Measurements from ENCODE around the gene MINDY4B. TPM values are rescaled to one million over a fixed set of nuclear protein-coding genes. Genes with fewer than 3 reads are reported as not detected.

MINDY4B gene
- total and polyA plus RNA-seq, 2 of the 13 experiments (the other 11 are each of a cell fraction or from before 2014, with no cell fraction given): not detected

DNA sequence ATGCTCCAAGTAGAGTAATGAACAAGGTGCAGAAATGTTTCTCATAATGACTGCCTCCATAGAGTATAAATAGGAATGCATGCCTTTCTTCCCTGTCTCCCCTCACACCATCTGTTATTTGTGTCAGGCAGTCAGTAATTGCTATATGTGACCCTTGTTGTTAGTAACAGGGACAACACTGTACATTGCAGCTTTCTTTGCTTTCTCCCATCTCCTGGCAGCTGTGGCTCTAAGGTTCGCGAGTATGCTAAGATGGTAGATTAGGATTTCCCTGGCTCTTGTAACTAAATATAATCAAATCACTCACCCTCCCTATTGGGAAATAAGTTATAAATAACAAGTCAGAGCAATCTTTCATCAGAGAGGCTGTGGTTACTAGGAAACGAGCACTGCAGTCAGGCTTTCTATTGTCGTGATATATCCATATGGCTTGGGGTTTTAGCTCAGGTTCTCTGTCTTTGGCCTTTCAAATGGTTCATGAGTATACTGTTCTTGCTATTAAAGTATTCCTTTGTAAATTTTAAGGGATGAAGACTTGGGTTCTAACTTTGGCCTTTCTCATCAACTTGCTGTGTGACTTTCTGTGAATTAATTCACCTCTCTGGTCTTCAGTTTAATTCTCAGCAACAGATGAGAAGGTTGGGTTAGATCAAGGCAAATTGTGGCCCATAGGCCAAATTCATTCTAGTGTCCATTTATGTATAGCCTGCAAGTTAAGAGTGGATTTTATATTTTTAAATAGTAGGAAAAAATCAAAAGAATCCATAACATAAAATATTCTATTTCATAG is 8.1 kb upstream of the MINDY4B start (continued):
- TF ChIP-seq, protein P1, sequence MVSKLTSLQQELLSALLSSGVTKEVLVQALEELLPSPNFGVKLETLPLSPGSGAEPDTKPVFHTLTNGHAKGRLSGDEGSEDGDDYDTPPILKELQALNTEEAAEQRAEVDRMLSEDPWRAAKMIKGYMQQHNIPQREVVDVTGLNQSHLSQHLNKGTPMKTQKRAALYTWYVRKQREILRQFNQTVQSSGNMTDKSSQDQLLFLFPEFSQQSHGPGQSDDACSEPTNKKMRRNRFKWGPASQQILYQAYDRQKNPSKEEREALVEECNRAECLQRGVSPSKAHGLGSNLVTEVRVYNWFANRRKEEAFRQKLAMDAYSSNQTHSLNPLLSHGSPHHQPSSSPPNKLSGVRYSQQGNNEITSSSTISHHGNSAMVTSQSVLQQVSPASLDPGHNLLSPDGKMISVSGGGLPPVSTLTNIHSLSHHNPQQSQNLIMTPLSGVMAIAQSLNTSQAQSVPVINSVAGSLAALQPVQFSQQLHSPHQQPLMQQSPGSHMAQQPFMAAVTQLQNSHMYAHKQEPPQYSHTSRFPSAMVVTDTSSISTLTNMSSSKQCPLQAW (CRISPR knock-in tag; IDR thresholded peaks at IDR 0.05): no peak
- no peak for TF ChIP-seq ZNF644 (CRISPR knock-in tag; IDR thresholded peaks at IDR 0.05; ENCODE audit: low read depth)
- TF ChIP-seq NCOA1 (CRISPR knock-in tag; IDR thresholded peaks at IDR 0.05): no peak
- TF ChIP-seq, protein P2, sequence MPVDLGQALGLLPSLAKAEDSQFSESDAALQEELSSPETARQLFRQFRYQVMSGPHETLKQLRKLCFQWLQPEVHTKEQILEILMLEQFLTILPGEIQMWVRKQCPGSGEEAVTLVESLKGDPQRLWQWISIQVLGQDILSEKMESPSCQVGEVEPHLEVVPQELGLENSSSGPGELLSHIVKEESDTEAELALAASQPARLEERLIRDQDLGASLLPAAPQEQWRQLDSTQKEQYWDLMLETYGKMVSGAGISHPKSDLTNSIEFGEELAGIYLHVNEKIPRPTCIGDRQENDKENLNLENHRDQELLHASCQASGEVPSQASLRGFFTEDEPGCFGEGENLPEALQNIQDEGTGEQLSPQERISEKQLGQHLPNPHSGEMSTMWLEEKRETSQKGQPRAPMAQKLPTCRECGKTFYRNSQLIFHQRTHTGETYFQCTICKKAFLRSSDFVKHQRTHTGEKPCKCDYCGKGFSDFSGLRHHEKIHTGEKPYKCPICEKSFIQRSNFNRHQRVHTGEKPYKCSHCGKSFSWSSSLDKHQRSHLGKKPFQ (CRISPR knock-in tag; IDR thresholded peaks at IDR 0.05; ENCODE audit: insufficient replicate concordance): no peak

DNA sequence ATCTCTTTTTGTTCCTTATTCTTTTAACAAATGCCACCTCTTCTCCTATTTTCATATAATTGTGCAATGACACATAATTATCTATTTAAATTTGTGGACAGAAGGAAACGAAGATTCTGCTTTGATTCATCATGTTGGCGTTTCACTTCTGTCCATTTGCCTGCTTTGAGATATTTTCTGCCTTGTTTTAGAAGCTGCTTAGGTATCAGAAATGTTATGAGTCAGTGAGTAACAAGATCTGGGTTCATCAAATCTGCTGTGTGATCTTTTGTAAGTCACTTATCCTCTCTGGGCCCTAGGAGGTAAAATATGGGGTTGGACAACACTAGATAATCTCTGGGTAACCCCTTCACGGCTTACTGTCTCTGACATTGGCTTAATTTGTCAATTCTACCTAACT is 7.3 kb upstream of the MINDY4B start:
- BruUV-seq (replicated peaks): no TSS peak
- ChIA-PET POLR2A (no interaction called here), CTCF (ENCODE audit: low intra/inter-chr PET ratio, low total read pairs) (no interaction called here)
- H3K4me3 ChIP-seq (replicated peaks in 1 of 3; ENCODE audit: insufficient read depth in 1 of 3, low read depth in 2 of 3, low read length in 3 of 3): no peak overlapping the region
- FAIRE-seq (no peak), ATAC-seq (no peak), DNase-seq (ENCODE audit: low spot score) (no peak)
- no peaks in the 10 kb centered on the region for H3K36me3 ChIP-seq (replicated peaks in 1 of 2; ENCODE audit: control insufficient read depth in 1 of 2, insufficient read depth in 2 of 2, low read length in 2 of 2)
- H3K4me1 ChIP-seq (ENCODE audit: insufficient read depth, low read length): no peaks in the 10 kb centered on the region
- H3K9me3 ChIP-seq (ENCODE audit: low read length): no peaks in the 10 kb centered on the region
- H3K79me2 ChIP-seq (ENCODE audit: insufficient read depth, low read length): no peaks in the 10 kb centered on the region
- 0% methylated on average over 3 of the region's 3 CpGs for WGBS (ENCODE audit: low lambda C conversion rate)
- intact Hi-C loops (cut with micrococcal nuclease; ENCODE audit: unreplicated experiment): no loop called here
- no peak overlapping the region for H2AFZ ChIP-seq (ENCODE audit: low read length)
- no peak overlapping the region for H3K9ac ChIP-seq (ENCODE audit: insufficient read depth, low read depth, low read length)
- in situ Hi-C loops (cut with HindIII; ENCODE audit: extremely low pct_ligation_motif_present, low pct_unique_long_range_greater_than_20kb): no loop called here
- no peaks in the 10 kb centered on the region for H4K20me1 ChIP-seq (ENCODE audit: insufficient read depth, low read length)
- no peak overlapping the region for H3K4me2 ChIP-seq (ENCODE audit: low read depth, low read length)
- 0 out of 5 replicates have a peak, but pooled peaks cover 0 to 4% of the 10 kb centered on the region in 2 experiments for H3K27me3 ChIP-seq (ENCODE audit: control insufficient read depth in 1 of 2, insufficient read depth in 2 of 2, low read length in 2 of 2)
- H3K27ac ChIP-seq (ENCODE audit: extremely low read length, insufficient read depth, low read length): no peak overlapping the region
- TF ChIP-seq JUN (CRISPR knock-in tag; IDR thresholded peaks at IDR 0.05) (no peak), ZNF775 (CRISPR knock-in tag; IDR thresholded peaks at IDR 0.05; ENCODE audit: borderline replicate concordance) (no peak), KLF12 (CRISPR knock-in tag; IDR thresholded peaks at IDR 0.05; ENCODE audit: borderline replicate concordance) (no peak), SYNCRIP (IDR thresholded peaks at IDR 0.05; ENCODE audit: insufficient read depth, low read depth, low read length) (no peak), KAT7 (CRISPR knock-in tag; IDR thresholded peaks at IDR 0.05; ENCODE audit: borderline replicate concordance) (no peak), ZKSCAN5 (CRISPR knock-in tag; IDR thresholded peaks at IDR 0.05) (no peak), ATAD3A (CRISPR knock-in tag; IDR thresholded peaks at IDR 0.05) (no peak), ZNF350 (CRISPR knock-in tag; IDR thresholded peaks at IDR 0.05; ENCODE audit: borderline replicate concordance, low read depth) (no peak), TOPORS (CRISPR knock-in tag; IDR thresholded peaks at IDR 0.05) (no peak), ZFP82 (CRISPR knock-in tag; IDR thresholded peaks at IDR 0.05; ENCODE audit: borderline replicate concordance) (no peak), ZNF33A (CRISPR knock-in tag; IDR thresholded peaks at IDR 0.05; ENCODE audit: borderline replicate concordance) (no peak), JDP2 (CRISPR knock-in tag; IDR thresholded peaks at IDR 0.05; ENCODE audit: borderline replicate concordance) (no peak)
- TF ChIP-seq, protein P3, sequence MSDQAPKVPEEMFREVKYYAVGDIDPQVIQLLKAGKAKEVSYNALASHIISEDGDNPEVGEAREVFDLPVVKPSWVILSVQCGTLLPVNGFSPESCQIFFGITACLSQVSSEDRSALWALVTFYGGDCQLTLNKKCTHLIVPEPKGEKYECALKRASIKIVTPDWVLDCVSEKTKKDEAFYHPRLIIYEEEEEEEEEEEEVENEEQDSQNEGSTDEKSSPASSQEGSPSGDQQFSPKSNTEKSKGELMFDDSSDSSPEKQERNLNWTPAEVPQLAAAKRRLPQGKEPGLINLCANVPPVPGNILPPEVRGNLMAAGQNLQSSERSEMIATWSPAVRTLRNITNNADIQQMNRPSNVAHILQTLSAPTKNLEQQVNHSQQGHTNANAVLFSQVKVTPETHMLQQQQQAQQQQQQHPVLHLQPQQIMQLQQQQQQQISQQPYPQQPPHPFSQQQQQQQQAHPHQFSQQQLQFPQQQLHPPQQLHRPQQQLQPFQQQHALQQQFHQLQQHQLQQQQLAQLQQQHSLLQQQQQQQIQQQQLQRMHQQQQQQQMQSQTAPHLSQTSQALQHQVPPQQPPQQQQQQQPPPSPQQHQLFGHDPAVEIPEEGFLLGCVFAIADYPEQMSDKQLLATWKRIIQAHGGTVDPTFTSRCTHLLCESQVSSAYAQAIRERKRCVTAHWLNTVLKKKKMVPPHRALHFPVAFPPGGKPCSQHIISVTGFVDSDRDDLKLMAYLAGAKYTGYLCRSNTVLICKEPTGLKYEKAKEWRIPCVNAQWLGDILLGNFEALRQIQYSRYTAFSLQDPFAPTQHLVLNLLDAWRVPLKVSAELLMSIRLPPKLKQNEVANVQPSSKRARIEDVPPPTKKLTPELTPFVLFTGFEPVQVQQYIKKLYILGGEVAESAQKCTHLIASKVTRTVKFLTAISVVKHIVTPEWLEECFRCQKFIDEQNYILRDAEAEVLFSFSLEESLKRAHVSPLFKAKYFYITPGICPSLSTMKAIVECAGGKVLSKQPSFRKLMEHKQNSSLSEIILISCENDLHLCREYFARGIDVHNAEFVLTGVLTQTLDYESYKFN (CRISPR knock-in tag; conservative IDR thresholded peaks at IDR 0.05): no peak
